MCF 10A (cell line): Measurements from ENCODE around the gene RPRD1A. TPM values are rescaled to one million over a fixed set of nuclear protein-coding genes. Genes with fewer than 3 reads are reported as not detected.

Source experiments
- BruUV-seq: library from RNA; stranded (reverse); fragments of 400-500 nt; replicated peaks from 2 replicates; lab custom pipeline; 2021; lab: Mats Ljungman, UMichigan
- CTCF ChIA-PET: fragments of 300-600 bp; sonication (Branson Sonifier 250); formaldehyde crosslinking; extraction: SDS; loops from one replicate; lab custom pipeline; 2021; ENCODE audit warnings: antibody characterized with exemption, inconsistent platforms; lab: Yijun Ruan, JAX
- POLR2A ChIA-PET: fragments of 300-600, 350-650 bp; sonication (Branson Sonifier 250); formaldehyde crosslinking; extraction: SDS; loops from one replicate; lab custom pipeline; 2020; ENCODE audit warnings: antibody characterized with exemption, inconsistent platforms; lab: Yijun Ruan, JAX
- DNase-seq: peaks from one replicate; pipeline ENCODE4 v3.0.0-alpha.2; 2018; ENCODE audit not compliant: unreplicated experiment
- H3K27ac Mint-ChIP-seq: one replicate; pipeline ENCODE4 v1.8.0; 2022; ENCODE audit warnings: mild to moderate bottlenecking, low read depth, mixed read lengths; ENCODE audit not compliant: unreplicated experiment
- H3K27me3 Mint-ChIP-seq: one replicate; pipeline ENCODE4 v1.8.0; 2022; ENCODE audit warnings: mixed read lengths; ENCODE audit not compliant: insufficient read depth, unreplicated experiment
- H3K36me3 Mint-ChIP-seq: one replicate; pipeline ENCODE4 v1.8.0; 2022; ENCODE audit warnings: mild to moderate bottlenecking, moderate library complexity, mixed read lengths; ENCODE audit not compliant: insufficient read depth, unreplicated experiment
- H3K4me1 Mint-ChIP-seq: one replicate; pipeline ENCODE4 v1.8.0; 2022; ENCODE audit warnings: mixed read lengths; ENCODE audit not compliant: insufficient read depth, unreplicated experiment
- H3K4me3 Mint-ChIP-seq: one replicate; pipeline ENCODE4 v1.8.0; 2022; ENCODE audit warnings: mild to moderate bottlenecking, moderate library complexity, mixed read lengths; ENCODE audit not compliant: unreplicated experiment
- H3K9me3 Mint-ChIP-seq: one replicate; pipeline ENCODE4 v1.8.0; 2022; ENCODE audit warnings: mixed read lengths; ENCODE audit not compliant: unreplicated experiment
- intact Hi-C: fragments of 100-400 bp; cut with micrococcal nuclease; formaldehyde crosslinking; loops from 2 replicates; pipeline ENCODE4 v1.14.1; 2022
- total RNA-seq: library from RNA; stranded (reverse); gene quantifications from 2 replicates; pipeline ENCODE4 v1.2.3, GENCODE V29; 2022
- TF ChIP-seq, protein P1 (sequence below): fragments of 200-600 bp; IDR thresholded peaks from one replicate; pipeline ENCODE4 v1.8.0; 2022; ENCODE audit warnings: antibody characterized with exemption, mild to moderate bottlenecking; ENCODE audit not compliant: unreplicated experiment

Gene RPRD1A
- total RNA-seq, 1 experiment from 2014 or later = 89.1 TPM

DNA sequence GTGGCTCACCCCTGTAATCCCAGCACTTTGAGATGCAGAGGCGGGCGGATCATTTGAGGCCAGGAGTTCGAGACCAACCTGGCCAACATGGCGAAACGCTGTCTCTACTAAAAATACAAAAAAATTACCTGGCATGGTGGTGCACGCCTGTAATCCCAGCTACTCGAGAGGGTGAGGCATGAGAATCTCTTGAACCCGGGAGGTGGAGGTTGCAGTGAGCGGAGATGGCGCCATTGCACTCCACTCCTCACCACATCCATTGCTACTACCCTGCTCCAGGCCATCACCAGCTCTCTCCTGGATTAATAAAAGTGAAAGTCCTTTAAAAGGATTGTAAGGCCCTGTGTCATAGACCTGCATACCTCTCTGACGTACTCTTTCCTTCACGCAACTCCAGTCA, 93.7 kb downstream of the RPRD1A start:
- peak overlapping the region; percentile 93 for H3K4me3 Mint-ChIP-seq
- no peaks in the 10 kb centered on the region for H3K27me3 Mint-ChIP-seq
- no peaks in the 10 kb centered on the region for H3K9me3 Mint-ChIP-seq
- peaks cover 32% of the 10 kb centered on the region for H3K4me1 Mint-ChIP-seq
- ChIA-PET POLR2A (interaction anchor here (0.7 to 2.8 kb wide), 8 partner anchors 10 to 849 kb away, joined by 3 to 22 read pairs (median 4); partner anchors contain the start of genes ELP2, RPRD1A and SLC39A6), CTCF (interaction anchor here (0.6 to 1.5 kb wide), 7 partner anchors 10 to 587 kb away, joined by 3 to 7 read pairs (median 4); no protein-coding TSS in a partner anchor)
- BruUV-seq = no TSS peak
- TF ChIP-seq, protein P1, sequence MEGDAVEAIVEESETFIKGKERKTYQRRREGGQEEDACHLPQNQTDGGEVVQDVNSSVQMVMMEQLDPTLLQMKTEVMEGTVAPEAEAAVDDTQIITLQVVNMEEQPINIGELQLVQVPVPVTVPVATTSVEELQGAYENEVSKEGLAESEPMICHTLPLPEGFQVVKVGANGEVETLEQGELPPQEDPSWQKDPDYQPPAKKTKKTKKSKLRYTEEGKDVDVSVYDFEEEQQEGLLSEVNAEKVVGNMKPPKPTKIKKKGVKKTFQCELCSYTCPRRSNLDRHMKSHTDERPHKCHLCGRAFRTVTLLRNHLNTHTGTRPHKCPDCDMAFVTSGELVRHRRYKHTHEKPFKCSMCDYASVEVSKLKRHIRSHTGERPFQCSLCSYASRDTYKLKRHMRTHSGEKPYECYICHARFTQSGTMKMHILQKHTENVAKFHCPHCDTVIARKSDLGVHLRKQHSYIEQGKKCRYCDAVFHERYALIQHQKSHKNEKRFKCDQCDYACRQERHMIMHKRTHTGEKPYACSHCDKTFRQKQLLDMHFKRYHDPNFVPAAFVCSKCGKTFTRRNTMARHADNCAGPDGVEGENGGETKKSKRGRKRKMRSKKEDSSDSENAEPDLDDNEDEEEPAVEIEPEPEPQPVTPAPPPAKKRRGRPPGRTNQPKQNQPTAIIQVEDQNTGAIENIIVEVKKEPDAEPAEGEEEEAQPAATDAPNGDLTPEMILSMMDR = no peak
- H3K27ac Mint-ChIP-seq = peak overlapping the region; percentile 97
- H3K36me3 Mint-ChIP-seq = peaks cover 52% of the 10 kb centered on the region
- DNase-seq = no peak
- intact Hi-C loops = no loop called here

DNA sequence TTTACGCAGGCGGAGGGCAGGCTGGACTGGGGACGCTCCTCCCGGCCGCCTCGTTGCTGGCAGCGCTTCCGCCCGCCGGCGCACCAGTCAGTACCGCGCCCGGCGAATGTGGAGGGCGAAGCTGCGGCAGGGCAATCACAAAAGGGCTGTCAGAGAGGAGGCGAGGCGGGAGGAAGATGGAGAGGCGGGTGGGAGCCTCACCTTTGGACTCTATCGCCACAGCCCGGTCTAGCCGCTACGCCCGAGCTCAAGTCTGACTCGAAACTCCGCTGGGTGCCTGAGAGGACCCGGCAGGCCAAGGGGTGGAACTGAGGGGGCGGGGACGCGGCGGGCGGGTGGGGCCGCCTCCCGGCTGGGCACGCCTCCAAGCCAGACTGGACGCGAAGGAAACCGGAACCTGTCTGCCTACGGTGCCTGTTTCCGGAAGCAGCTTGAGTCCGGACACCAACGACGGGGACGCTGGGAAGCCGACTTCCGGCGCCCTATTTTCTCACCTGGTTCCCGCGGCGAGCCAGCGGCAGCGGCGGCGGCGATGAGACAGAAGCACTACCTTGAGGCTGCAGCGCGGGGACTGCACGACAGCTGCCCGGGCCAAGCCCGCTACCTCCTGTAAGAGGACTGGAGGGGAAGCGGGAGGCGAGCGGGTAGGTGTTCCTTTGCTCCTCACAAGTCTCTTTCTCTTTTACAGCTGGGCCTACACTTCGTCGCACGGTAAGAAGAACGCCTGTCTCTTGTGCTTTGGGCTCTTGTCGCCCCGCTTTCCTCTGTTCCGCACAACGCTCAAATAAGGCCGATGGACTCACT, 95.0 kb downstream of the RPRD1A start, which contains the start of gene RMP24:
Gene RMP24 (plus strand): TSS at position 483 of the 804 bp plus-strand sequence.
- Mint-ChIP-seq H3K9me3 (no peaks in the 10 kb centered on the region), H3K27me3 (no peaks in the 10 kb centered on the region), H3K36me3 (peaks cover 39% of the 10 kb centered on the region), H3K4me1 (peaks cover 32% of the 10 kb centered on the region), H3K27ac (peak within 1 kb of the TSS; percentile 97), H3K4me3 (peak within 1 kb of the TSS; percentile 93)
- peak; percentile 96 for DNase-seq
- TF ChIP-seq, protein P1 = no peak
- no TSS peak for BruUV-seq
- ChIA-PET CTCF (interaction anchor here (0.7 to 1.5 kb wide), 4 partner anchors 16 to 586 kb away, joined by 3 to 7 read pairs (median 6); no protein-coding TSS in a partner anchor), POLR2A (interaction anchor here (0.6 to 2.8 kb wide), 23 partner anchors 11 to 988 kb away, joined by 3 to 22 read pairs (median 3); partner anchors contain the start of genes ELP2, INO80C, MOCOS and RPRD1A)
- intact Hi-C loops = no loop called here

DNA sequence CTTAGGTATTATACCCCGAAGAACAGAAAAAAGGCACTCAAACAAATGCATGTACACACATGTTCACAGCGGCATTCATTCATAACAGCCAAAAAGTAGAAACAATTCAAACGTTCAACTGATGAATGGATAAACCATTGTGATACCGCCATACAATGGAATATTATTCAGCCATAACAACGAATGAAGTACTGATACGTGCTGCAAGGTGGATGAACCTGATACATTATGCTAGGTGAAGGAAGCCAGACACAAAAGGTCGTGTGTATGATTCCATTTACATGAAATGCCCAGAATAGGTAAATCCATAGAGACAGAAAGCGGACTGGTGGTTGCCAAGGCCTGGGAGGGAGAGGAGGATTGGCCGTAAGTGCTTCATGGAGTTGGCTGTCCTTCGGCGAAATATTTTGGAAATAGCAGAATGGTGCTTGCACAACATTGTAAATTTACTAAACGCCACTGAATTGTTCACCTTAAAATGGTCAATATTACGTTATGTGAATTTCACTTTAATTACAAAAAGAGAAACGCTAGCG, 95.6 kb downstream of the RPRD1A start:
- BruUV-seq = TSS peak; percentile 74
- H3K36me3 Mint-ChIP-seq = peaks cover 32% of the 10 kb centered on the region

More for the DNA sequence above, 95.6 kb downstream of the RPRD1A start:
- Mint-ChIP-seq H3K4me1 (peaks cover 32% of the 10 kb centered on the region), H3K9me3 (no peaks in the 10 kb centered on the region), H3K27ac (peak overlapping the region; percentile 97), H3K4me3 (peak overlapping the region; percentile 93), H3K27me3 (no peaks in the 10 kb centered on the region)
- DNase-seq = no peak
- TF ChIP-seq, protein P1 = no peak
- ChIA-PET POLR2A (interaction anchor here (0.7 to 2.8 kb wide), 17 partner anchors 10 to 987 kb away, joined by 3 to 22 read pairs (median 3); partner anchors contain the start of genes ELP2, INO80C, MOCOS and SLC39A6), CTCF (no interaction called here)
- intact Hi-C loops = no loop called here
